Measurements from ENCODE around the gene CCDC40. TPM values are rescaled to one million over a fixed set of nuclear protein-coding genes. Genes with fewer than 3 reads are reported as not detected.

The CCDC40 gene
- polyA plus RNA-seq, 4 donors: 6.8 to 18.0 (median 14.3) TPM

DNA sequence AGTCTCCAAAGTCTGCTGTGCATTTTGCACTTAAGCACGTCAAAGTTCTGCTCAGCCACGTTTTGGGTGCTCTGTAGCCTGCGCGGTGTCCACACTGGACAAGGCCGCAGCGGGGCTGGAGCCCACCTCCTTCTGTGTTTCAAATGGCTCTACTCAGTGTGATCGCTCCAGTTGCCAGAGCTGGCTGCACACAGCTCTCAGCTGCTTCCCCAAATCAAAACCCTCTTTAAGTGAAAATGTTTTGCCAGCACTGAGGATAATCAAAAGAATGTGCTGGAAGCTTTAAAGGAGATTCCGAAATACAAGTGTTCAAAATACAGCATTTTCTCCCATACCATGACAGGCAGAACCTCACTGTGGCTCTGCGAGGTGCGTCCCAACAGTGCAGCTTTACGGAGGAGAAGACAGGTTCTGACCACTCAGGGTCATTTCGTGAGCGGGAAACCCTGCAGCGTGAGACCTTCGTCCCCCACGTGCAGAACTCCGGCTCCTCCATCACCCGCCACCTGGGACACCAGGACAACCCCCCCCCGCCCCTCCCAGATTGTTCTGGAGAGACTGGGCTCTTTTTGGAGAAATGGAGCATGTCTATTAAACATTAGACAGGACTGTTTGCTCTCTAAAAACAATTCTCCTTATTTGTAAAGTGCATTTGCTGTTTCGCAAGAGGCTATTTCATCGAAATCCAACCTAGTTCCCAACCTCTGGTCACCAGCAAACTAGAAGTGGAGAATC is 17.4 kb upstream of the CCDC40 start:
- DNase-seq (ENCODE audit: low read depth in 4 of 4, low spot score in 3 of 4): no peak

GRCh38 chr17:80021600-80021999 is 14.8 kb upstream of the CCDC40 start:
- DNase-seq (ENCODE audit: low read depth in 4 of 4, low spot score in 3 of 4): no peak

GRCh38 chr17:80023481-80024205 is 12.8 kb upstream of the CCDC40 start:
- DNase-seq (ENCODE audit: low read depth in 4 of 4, low spot score in 3 of 4): no peak

DNA sequence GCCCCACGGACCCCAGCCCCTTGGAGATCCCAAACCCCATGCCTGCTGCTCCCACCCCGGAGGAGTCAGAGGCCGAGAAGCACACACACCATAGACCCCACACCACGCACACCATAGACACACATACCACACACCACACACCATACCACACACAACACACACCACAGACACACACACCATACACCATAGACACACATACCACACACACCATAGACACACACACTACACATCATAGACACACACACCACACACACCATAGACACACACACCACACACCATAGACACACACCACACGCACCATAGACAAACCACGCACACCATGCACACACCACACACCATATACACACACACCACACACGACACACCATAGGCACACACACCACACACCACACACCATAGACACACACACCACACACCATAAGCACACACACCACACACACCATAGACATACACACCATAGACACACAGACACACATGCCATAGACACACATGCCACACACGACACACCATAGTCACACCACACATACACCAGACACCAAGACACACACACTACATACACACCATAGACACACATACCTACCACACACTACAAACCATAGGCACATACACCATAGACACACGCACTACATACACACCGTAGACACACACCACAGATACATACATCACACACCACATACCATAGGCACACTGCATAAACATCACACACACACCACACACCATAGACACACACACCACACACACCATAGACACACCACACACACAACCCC is 12.1 kb upstream of the CCDC40 start:
- no peak for DNase-seq (ENCODE audit: low read depth in 4 of 4, low spot score in 3 of 4)

GRCh38 chr17:80025140-80025539 is 11.3 kb upstream of the CCDC40 start:
- no peak for DNase-seq (ENCODE audit: low read depth in 4 of 4, low spot score in 3 of 4)

DNA sequence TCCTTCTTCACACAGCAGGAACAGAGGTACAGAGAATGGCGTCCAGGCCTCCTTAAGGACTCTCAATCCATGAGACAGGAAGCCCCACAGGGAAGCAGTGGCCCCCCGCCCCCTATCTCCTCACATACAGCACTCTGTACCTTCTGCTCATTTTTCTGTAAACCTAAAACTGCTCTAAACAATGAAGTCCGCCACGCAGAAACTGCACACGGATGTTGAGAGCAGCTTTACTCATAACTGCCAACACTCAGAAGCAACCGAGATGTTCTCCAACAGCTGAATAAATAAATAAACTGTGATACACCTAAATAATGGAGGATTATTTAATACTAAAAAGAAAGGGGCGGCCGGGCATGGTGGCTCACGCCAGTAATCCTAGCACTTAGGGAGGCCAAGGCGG is 10.6 kb upstream of the CCDC40 start:
- no peak for DNase-seq (ENCODE audit: low read depth in 4 of 4, low spot score in 3 of 4)

GRCh38 chr17:80026359-80027042 is 9.9 kb upstream of the CCDC40 start:
- no peak for DNase-seq (ENCODE audit: low read depth in 4 of 4, low spot score in 3 of 4)

DNA sequence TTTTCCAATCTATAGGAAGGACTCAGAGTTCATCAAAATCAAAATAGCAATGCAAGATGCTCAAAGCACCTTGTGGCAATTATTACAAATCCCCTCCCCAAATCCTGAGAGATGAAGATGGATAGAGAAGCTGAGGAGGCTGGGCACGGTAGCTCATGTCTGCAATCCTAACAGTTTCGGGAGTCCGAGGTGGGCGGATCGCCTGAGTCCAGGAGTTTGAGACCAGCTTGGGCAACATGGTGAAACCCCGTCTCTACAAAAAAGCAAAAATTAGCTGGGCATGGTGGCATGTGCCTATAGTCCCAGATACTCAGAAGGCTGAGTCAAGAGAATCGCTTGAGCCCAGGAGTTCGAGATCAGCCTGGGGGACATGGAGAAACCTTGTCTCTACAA is 9.4 kb upstream of the CCDC40 start:
- no peak for DNase-seq (ENCODE audit: low read depth in 4 of 4, low spot score in 3 of 4)

- no peak for DNase-seq (ENCODE audit: low read depth in 4 of 4, low spot score in 3 of 4)
Measured at GRCh38 chr17:80028030-80028429, 8.4 kb upstream of the CCDC40 start.

DNA sequence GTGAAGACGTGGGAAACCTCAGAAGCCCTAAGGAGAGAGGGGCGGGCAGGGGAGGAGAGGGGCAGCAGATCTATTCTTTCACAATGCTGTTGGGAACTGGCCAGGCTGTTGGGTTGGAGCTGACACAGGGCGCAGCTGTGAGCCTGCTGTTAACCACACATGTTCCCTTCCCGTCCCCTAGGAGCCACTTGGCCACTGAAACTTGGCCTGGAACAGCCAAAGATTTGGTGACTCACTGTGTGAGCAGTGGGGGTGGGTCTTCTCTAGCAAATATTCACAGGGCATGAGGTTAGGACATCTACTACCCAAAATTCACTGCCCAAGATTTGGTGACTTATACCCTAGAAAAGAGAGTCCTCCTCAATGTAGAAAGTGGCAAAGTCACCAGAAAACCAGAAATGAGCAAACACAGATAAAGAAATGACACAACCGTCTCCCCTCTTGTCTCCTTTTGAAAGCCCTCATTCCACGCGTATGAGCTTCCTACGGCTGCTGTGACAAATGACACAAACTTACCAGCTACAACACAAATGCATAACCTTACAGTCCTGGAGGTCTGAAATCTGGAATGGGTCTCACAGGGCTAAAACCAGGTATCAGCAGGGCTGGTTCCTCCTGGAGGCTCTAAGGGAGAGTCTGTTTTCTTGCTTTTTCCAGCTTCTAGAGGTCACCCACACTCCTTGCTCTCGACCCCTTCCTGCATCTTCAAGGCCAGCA is 7.0 kb upstream of the CCDC40 start:
- no peak for DNase-seq (ENCODE audit: low read depth in 4 of 4, low spot score in 3 of 4)

- DNase-seq (ENCODE audit: low read depth in 4 of 4, low spot score in 3 of 4): peak in 1 of 4 donors; percentile 49
Measured at GRCh38 chr17:80030730-80031410, 5.6 kb upstream of the CCDC40 start.

GRCh38 chr17:80031691-80032430 is 4.6 kb upstream of the CCDC40 start:
- DNase-seq (ENCODE audit: low read depth in 4 of 4, low spot score in 3 of 4): no peak

GRCh38 chr17:80032614-80033171 is 3.7 kb upstream of the CCDC40 start:
- DNase-seq (ENCODE audit: low read depth in 4 of 4, low spot score in 3 of 4): no peak

DNA sequence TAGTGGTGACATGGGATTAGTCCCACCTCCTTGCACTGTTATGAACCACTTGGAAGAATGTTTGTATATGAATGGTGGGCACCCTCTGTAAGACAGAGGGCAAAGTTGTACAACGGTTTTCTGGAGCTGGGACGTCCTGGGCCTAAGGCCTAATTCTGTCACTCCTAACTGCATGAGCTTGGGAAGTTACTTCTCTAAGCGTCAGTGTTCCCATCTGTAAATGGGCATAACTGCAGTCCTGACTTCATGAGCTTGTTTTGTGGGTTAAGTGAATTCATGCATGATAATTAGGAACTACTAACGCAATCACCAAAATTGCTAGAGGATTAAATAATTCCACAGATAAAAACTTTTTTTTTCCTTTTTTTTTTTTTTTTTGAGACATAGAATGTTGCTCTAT is 2.6 kb upstream of the CCDC40 start:
- no peak for DNase-seq (ENCODE audit: low read depth in 4 of 4, low spot score in 3 of 4)

GRCh38 chr17:80034791-80035686 is 1.4 kb upstream of the CCDC40 start:
- no peak for DNase-seq (ENCODE audit: low read depth in 4 of 4, low spot score in 3 of 4)

DNA sequence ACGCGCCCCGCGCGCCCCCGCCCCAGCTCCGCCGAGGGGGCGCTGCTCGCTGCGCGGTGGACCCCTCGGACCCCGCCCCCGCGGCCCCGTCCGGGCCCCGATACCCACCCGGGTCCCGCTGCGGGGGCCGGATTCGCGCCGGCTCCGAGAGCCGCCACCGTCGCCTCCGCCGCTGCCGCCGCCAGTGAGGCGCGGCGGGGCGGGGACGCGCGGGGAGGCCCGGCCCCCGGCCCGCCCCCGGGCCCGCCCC is 830 bp upstream of the CCDC40 start, which contains the start of gene TBC1D16:
Gene TBC1D16, minus strand, starts transcription at position 186 of the 250 bp plus-strand sequence. CDS start 22,325 bp downstream, outside the sequence.
- no peak for DNase-seq (ENCODE audit: low read depth in 4 of 4, low spot score in 3 of 4)

DNA sequence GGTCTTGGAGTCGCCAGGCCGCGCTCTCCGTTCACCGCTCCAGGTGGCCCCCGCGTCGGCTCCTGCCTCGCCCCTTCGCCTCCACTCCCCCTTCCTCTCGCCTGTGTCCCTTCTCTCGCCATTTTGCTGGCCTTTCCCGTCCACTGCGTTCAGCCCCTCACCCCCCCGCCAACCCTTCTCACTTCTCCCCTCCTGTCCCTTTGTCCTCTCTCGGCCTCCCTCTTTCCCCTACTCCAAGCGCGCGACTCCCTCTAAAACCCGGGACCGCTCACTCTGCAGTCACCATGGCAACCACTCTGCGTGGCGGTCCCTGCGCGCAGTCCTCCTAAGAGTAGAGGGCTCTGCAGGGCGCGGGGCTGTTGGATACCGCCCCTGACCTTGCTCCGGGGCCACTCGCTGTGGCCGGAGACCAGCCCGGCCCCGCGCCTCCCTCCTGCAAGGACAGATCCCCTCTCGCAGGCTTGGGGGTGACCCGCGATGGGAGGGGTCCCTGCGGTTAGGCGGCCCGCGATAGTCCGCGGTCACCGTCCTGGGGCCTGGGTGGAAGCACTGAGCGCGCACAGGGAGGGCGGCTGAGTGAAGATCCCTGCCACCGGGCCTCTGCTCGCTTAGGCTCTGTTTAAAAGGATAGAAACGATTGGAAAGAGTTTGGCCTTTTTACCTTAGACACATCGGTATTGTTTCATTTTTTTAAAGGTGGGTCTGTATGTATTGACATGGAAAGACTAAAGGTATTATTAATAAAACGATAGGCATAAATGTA is 454 bp downstream of the CCDC40 start:
- peak in 2 of 4 donors; percentile 44 to 45 for DNase-seq (ENCODE audit: low read depth in 4 of 4, low spot score in 3 of 4)

Data from left renal pelvis (tissue), 4 donors.